ENCODE data around the gene FRMPD2. TPM values are rescaled to one million over a fixed set of nuclear protein-coding genes. Genes with fewer than 3 reads are reported as not detected.

The FRMPD2 gene
- 0.02 TPM in 2 replicates for polyA plus RNA-seq (2012; rRNA removed)
- 0.04 TPM in 2 replicates for polyA plus RNA-seq (2012; cell fraction: cytosol; rRNA removed)
- 0.06 TPM in 1 of 2 replicates, not detected in the other for polyA plus RNA-seq (2012; cell fraction: nucleus; rRNA removed)

GRCh38 chr10:48274636-48275035 is at the start of gene FRMPD2:
FRMPD2 (minus strand) TSS chr10:48274696; CDS start chr10:48274567, 129 bp downstream.
- H3K9ac ChIP-seq: no peak within 1 kb of the TSS
- WGBS (ENCODE audit: low lambda C conversion rate): 79% methylated on average over 8 of the region's 8 CpGs
- no peaks in the 10 kb centered on the region for H4K20me1 ChIP-seq (ENCODE audit: insufficient read depth)
- POLR2A ChIA-PET: no interaction called here
- DNase-seq: no peak
- H3K9me2 ChIP-seq: no peaks in the 10 kb centered on the region
- CTCF ChIA-PET: interaction anchor here (1.0 kb wide), 1 partner anchor 15 kb away, joined by 3 read pairs; no protein-coding TSS in a partner anchor
- H3K9me3 ChIP-seq: no peaks in the 10 kb centered on the region
- no peaks in the 10 kb centered on the region for H3K4me1 ChIP-seq (ENCODE audit: control insufficient read depth in 1 of 2, insufficient read depth in 2 of 2, low read depth in 1 of 2, low read length in 1 of 2)
- no peak within 1 kb of the TSS for H3K4me2 ChIP-seq
- no peaks in the 10 kb centered on the region; the same call in 1 of the 2 replicates for H3K27me3 ChIP-seq (ENCODE audit: insufficient read depth)
- no peak within 1 kb of the TSS for H2AFZ ChIP-seq (ENCODE audit: low read depth)
- H3K27ac ChIP-seq (ENCODE audit: low read depth in 2 of 2, low read length in 1 of 2): no peak within 1 kb of the TSS
- H3K79me2 ChIP-seq (ENCODE audit: insufficient read depth): no peaks in the 10 kb centered on the region
- TF ChIP-seq RXRA (IDR thresholded peaks at IDR 0.05; ENCODE audit: borderline replicate concordance, low read depth) (no peak), FOXM1 (IDR thresholded peaks at IDR 0.05; ENCODE audit: low read depth) (no peak), FOSL2 (IDR thresholded peaks at IDR 0.05; ENCODE audit: borderline replicate concordance, low read depth) (no peak), RAD21 (IDR thresholded peaks at IDR 0.05; ENCODE audit: low read length) (no peak), REST (IDR thresholded peaks at IDR 0.05; ENCODE audit: low read depth, low read length) (no peak), MAX (IDR thresholded peaks at IDR 0.05; ENCODE audit: low read depth) (no peak), POLR2AphosphoS5 (IDR thresholded peaks at IDR 0.05; ENCODE audit: low read depth, low read length) (no peak), EZH2phosphoT487 (IDR thresholded peaks at IDR 0.05; ENCODE audit: borderline replicate concordance, low read depth) (no peak), GATA2 (CRISPR knock-in tag; IDR thresholded peaks at IDR 0.05) (no peak), RFX5 (IDR thresholded peaks at IDR 0.05; ENCODE audit: low read length) (no peak), SIN3A (IDR thresholded peaks at IDR 0.05; ENCODE audit: borderline replicate concordance, low read depth, low read length) (no peak)
- no peak within 1 kb of the TSS for H3K4me3 ChIP-seq (ENCODE audit: low read depth in 2 of 2, low read length in 1 of 2)
- H3K36me3 ChIP-seq (replicated peaks in 1 of 2; ENCODE audit: control insufficient read depth in 1 of 2, insufficient read depth in 2 of 2, low read length in 1 of 2): no peaks in the 10 kb centered on the region
- no peaks in the 10 kb centered on the region for H3F3A ChIP-seq (replicated peaks; ENCODE audit: insufficient read depth)

GRCh38 chr10:48322017-48322416 is 47.5 kb upstream of the FRMPD2 start:
- Histone ChIP-seq H3K4me2 (no peak overlapping the region; the same call in 1 of the 2 replicates), H3K4me3 (ENCODE audit: low read depth in 2 of 2, low read length in 1 of 2) (no peak overlapping the region), H3K36me3 (replicated peaks in 1 of 2; ENCODE audit: control insufficient read depth in 1 of 2, insufficient read depth in 2 of 2, low read length in 1 of 2) (peaks cover 0 to 18% of the 10 kb centered on the region in 2 experiments), H3F3A (replicated peaks; ENCODE audit: insufficient read depth) (peaks cover 16% of the 10 kb centered on the region), H4K20me1 (ENCODE audit: insufficient read depth) (peaks cover 76% of the 10 kb centered on the region), H3K9me3 (no peaks in the 10 kb centered on the region), H3K27me3 (ENCODE audit: insufficient read depth) (no peaks in the 10 kb centered on the region), H3K9me2 (no peaks in the 10 kb centered on the region), H3K79me2 (ENCODE audit: insufficient read depth) (peaks cover 97% of the 10 kb centered on the region), H3K27ac (ENCODE audit: low read depth in 2 of 2, low read length in 1 of 2) (peak overlapping the region in 1 of 2 experiments; percentile 51; a peak in 2 of 4 replicates), H2AFZ (ENCODE audit: low read depth) (no peak overlapping the region), H3K9ac (no peak overlapping the region), H3K4me1 (ENCODE audit: control insufficient read depth in 1 of 2, insufficient read depth in 2 of 2, low read depth in 1 of 2, low read length in 1 of 2) (peaks cover 0 to 4% of the 10 kb centered on the region in 2 experiments; a peak in 1 of 4 replicates)
- TF ChIP-seq FOSL2 (IDR thresholded peaks at IDR 0.05; ENCODE audit: borderline replicate concordance, low read depth): peak; percentile 21; the same call in 1 of the 2 replicates
- TF ChIP-seq JUND (IDR thresholded peaks at IDR 0.05): no peak
- no peak for DNase-seq
- POLR2A ChIA-PET: no interaction called here
- 72% methylated on average over 3 of the region's 3 CpGs for WGBS (ENCODE audit: low lambda C conversion rate)
- CTCF ChIA-PET: interaction anchor here (1.0 to 2.4 kb wide), 5 partner anchors 10 to 334 kb away, joined by 3 to 10 read pairs (median 3); no protein-coding TSS in a partner anchor
